Heart left ventricle (tissue), 13 donors: ENCODE data around the gene GNG10.

Experiments used
- POLR2A ChIP-seq, 2 donors: fragments of 450-650 bp; IDR thresholded peaks; one replicate each; pipeline ENCODE4 v1.6.1; 2017; ENCODE audit warnings: antibody characterized with exemption in 2 of 2, mild to moderate bottlenecking in 2 of 2, moderate library complexity in 2 of 2
- TF ChIP-seq, protein P1 (sequence below), 12 donors: fragments of 200-600 bp; sonication (generic) in 4 of 12; IDR thresholded peaks; one replicate each; pipeline versions ENCODE4 v1.5.0 to v1.8.0; 2018 to 2022; ENCODE audit warnings: antibody characterized with exemption in 12 of 12, mild to moderate bottlenecking in 5 of 12
- donor health status: ischemic (EF 13 %, LVEDD 7.1; RV severe dilation, severe dysfunction).
- donor health status: DM: no; HTN: yes; CAD: no.
- donor health status: DM: no; HTN: no; CAD: no.
- donor health status: ischemic (EF 25% LVEDD 6.9; RV normal size, moderate dysfunction).
- donor health status: ischemic (EF 25% LVEDD 5.7; RV mildly dilated, moderate dysfunction).
- donor health status: ischemic (EF 35%, LVEDD 5.7; RV mildly dilated, moderate dysfunction).
- donor health status: nonischemic (EF 11% LVEDD 7.7; RV severe dilation, severe dysfunction).
- donor health status: DM: yes; HTN: yes; CAD: no.
- donor health status: PGD.
- donor health status: ischemic (EF 29% LVEDD 5.4; RV normal size, mild dysfunction).
- donor health status: nonischemic (EF 23%, LVEDD 6.1; RV moderate dilation, normal function).

- TF ChIP-seq, protein P1, sequence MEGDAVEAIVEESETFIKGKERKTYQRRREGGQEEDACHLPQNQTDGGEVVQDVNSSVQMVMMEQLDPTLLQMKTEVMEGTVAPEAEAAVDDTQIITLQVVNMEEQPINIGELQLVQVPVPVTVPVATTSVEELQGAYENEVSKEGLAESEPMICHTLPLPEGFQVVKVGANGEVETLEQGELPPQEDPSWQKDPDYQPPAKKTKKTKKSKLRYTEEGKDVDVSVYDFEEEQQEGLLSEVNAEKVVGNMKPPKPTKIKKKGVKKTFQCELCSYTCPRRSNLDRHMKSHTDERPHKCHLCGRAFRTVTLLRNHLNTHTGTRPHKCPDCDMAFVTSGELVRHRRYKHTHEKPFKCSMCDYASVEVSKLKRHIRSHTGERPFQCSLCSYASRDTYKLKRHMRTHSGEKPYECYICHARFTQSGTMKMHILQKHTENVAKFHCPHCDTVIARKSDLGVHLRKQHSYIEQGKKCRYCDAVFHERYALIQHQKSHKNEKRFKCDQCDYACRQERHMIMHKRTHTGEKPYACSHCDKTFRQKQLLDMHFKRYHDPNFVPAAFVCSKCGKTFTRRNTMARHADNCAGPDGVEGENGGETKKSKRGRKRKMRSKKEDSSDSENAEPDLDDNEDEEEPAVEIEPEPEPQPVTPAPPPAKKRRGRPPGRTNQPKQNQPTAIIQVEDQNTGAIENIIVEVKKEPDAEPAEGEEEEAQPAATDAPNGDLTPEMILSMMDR (IDR thresholded peaks at IDR 0.05): no peak
- no peak for TF ChIP-seq POLR2A (IDR thresholded peaks at IDR 0.05)
These were observed 26.5 kb upstream of the GNG10 start for GRCh38 chr9:111634860-111635259.
